ENCODE measurements around the gene TTC12. TPM values are rescaled to one million over a fixed set of nuclear protein-coding genes. Genes with fewer than 3 reads are reported as not detected.

Gene TTC12
- total RNA-seq, 1 donor from 2014 or later, result 17.6 TPM

DNA sequence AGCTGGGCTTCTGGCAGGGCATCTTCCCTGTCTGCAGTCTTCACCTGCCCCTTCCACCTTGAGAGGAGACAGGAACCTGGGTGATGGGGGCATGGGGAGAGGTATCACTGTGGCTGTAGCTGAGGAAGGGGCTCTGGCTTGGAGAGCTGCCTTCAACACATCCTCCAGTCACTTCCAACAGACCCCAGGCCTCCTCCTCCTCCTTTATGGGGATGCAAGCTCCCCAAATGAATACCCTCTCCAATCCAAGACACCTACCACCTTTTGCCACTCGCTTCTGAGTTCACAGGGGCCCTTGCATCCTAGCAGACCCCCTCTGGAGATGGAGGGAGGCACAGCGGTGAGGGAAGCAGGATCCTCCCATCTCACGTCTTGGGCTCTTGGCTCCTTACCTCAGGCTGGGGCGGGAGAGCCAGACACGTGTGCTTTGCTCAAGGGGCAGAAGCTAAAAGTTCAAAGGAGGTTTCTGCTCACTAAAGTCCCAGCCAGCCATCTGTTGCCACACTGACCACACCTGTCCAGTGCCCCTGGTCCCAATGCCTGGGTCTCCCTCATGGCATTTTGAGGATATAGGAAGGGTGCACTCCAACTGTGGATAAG lies 86.3 kb downstream of the TTC12 start:
- Histone ChIP-seq H3K36me3 (no peaks in the 10 kb centered on the region), H3K4me3 (no peak overlapping the region), H3K4me1 (no peaks in the 10 kb centered on the region), H3K9me3 (no peaks in the 10 kb centered on the region), H3K27me3 (ENCODE audit: low read depth) (no peaks in the 10 kb centered on the region), H3K27ac (no peak overlapping the region)
- intact Hi-C loops (cut with DNase I), result no loop called here
- TF ChIP-seq, protein P1, sequence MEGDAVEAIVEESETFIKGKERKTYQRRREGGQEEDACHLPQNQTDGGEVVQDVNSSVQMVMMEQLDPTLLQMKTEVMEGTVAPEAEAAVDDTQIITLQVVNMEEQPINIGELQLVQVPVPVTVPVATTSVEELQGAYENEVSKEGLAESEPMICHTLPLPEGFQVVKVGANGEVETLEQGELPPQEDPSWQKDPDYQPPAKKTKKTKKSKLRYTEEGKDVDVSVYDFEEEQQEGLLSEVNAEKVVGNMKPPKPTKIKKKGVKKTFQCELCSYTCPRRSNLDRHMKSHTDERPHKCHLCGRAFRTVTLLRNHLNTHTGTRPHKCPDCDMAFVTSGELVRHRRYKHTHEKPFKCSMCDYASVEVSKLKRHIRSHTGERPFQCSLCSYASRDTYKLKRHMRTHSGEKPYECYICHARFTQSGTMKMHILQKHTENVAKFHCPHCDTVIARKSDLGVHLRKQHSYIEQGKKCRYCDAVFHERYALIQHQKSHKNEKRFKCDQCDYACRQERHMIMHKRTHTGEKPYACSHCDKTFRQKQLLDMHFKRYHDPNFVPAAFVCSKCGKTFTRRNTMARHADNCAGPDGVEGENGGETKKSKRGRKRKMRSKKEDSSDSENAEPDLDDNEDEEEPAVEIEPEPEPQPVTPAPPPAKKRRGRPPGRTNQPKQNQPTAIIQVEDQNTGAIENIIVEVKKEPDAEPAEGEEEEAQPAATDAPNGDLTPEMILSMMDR (IDR thresholded peaks at IDR 0.05), result no peak
- no peak for ATAC-seq
- no peak for DNase-seq

DNA sequence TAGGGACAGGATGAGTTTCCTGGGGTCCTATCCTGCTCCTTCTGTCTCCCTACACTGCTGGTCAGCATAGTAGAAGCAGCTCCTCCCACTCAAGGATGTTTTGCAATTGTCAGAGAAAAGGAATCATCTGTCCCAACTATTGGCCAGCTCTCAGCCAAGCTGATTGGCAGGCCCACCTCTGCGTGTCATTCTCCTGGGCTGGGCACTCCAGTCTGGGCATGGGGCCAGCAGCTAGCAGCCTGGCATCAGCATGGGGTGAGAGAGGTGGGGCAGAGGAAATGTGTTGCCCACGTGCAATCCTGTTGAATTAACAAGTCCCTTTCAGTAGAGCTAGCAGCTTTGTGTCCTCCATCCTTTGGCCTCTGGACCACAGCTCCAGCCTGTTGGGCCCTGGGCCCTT lies 87.3 kb downstream of the TTC12 start:
- no peaks in the 10 kb centered on the region for H3K27me3 ChIP-seq (ENCODE audit: low read depth)
- intact Hi-C loops (cut with DNase I), result no loop called here
- DNase-seq, result peak; percentile 80
- H3K36me3 ChIP-seq, result no peaks in the 10 kb centered on the region
- H3K4me1 ChIP-seq, result no peaks in the 10 kb centered on the region
- no peak overlapping the region for H3K27ac ChIP-seq
- no peaks in the 10 kb centered on the region for H3K9me3 ChIP-seq
- TF ChIP-seq, protein P1 (IDR thresholded peaks at IDR 0.05), result no peak
- H3K4me3 ChIP-seq, result no peak overlapping the region
- ATAC-seq, result peak; percentile 79 to 82

DNA sequence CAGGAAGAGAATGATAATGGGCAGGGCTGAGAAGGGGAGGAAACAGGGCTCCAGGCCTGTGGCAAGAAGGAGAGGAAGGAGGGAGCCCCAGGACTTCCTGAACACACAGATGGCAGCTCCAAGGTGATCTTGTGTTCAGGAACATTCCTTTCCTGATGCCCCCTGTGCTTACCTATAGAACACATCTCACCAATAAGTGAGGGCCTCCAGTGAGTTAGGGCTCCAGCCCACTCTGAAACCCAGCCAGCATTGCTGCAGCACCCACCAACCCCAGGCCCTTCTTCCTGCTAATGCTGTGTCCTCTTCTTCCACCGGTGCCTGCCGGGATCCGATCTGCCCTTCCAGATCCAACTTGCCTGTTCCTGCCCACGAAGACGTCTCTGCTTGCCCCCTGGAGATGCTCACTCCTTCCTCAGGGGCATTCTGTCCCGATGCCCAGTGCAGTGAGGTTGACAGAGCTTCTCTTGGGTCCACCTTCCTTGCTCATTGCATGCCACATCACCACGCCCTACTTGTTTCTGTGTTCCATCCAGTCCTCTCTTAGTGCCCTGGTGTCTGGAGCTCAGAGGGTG lies 90.6 kb downstream of the TTC12 start:
- Histone ChIP-seq H3K9me3 (no peaks in the 10 kb centered on the region), H3K36me3 (no peaks in the 10 kb centered on the region), H3K4me1 (no peaks in the 10 kb centered on the region), H3K27ac (no peak overlapping the region), H3K27me3 (ENCODE audit: low read depth) (no peaks in the 10 kb centered on the region), H3K4me3 (no peak overlapping the region)
- no peak for DNase-seq
- TF ChIP-seq, protein P1 (IDR thresholded peaks at IDR 0.05), result no peak
- no peak for ATAC-seq
- intact Hi-C loops (cut with DNase I), result no loop called here

DNA sequence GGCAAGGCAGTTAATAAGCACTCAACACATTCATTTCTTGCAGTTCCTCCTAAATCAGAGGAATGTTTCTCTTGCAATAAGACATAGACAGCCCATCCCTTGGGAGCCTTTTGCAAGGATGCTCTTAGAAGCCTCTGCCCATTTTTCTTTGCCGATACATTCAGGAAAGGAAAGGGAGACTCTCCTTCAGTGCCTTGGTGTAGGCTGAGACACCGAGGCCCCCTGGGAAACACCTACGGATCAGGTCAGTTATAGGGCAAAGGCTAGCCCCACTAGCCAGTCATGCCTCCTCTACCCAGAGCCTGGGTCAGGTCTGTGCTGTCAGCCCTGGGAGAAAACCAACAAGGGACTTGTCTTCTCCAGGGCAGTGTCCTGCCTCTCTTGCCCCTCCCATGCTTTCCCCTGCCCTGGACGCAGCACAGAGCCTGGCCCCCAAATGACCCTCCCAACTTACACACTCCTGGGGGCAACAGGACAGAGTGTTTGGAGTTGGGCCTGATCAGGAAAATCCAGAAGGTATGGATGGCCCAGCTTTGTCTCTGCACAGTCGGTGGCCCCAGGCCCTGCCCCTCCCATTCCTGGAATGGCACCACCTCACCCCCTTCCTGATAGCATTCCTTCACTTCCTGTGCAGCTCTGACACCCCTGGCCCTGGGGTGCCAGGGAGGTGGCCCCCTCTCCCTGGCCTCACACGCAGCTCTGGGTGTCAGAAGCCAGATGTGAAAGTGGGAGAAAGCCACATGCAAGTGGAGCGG lies 91.5 kb downstream of the TTC12 start:
- Histone ChIP-seq H3K27ac (no peak overlapping the region), H3K27me3 (ENCODE audit: low read depth) (no peaks in the 10 kb centered on the region), H3K4me3 (no peak overlapping the region), H3K36me3 (no peaks in the 10 kb centered on the region), H3K4me1 (no peaks in the 10 kb centered on the region), H3K9me3 (no peaks in the 10 kb centered on the region)
- intact Hi-C loops (cut with DNase I), result no loop called here
- TF ChIP-seq, protein P1 (IDR thresholded peaks at IDR 0.05), result no peak
- DNase-seq, result no peak
- no peak for ATAC-seq

DNA sequence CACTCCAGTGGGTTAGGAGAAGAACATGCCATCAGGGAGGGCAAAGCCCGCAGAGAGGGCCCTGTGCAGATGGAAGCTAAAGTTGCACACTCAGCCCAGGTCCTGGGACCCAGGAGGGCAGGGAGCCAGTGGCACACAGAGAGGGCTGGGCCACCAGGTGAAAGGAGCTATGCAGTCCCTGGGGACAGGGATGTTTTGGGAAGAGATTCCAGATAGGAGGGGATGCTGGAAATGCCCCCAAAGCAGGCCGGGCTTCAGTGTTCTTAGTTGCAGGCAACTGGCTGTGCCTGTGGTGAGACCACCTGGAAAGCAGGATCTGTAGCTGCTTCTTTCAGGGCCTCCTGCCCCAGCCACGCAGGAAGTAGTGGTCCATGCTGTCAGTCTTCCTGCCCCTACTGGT lies 92.8 kb downstream of the TTC12 start:
- no peaks in the 10 kb centered on the region for H3K4me1 ChIP-seq
- H3K36me3 ChIP-seq, result no peaks in the 10 kb centered on the region
- intact Hi-C loops (cut with DNase I), result no loop called here
- DNase-seq (no peak), ATAC-seq (no peak)
- H3K27ac ChIP-seq, result no peak overlapping the region
- no peak overlapping the region for H3K4me3 ChIP-seq
- H3K27me3 ChIP-seq (ENCODE audit: low read depth), result no peaks in the 10 kb centered on the region
- H3K9me3 ChIP-seq, result no peaks in the 10 kb centered on the region
- TF ChIP-seq, protein P1 (IDR thresholded peaks at IDR 0.05), result no peak

Data from lower lobe of right lung (tissue), 2 donors.